ENCODE results near the gene TMEM132D.

The TMEM132D gene

DNA sequence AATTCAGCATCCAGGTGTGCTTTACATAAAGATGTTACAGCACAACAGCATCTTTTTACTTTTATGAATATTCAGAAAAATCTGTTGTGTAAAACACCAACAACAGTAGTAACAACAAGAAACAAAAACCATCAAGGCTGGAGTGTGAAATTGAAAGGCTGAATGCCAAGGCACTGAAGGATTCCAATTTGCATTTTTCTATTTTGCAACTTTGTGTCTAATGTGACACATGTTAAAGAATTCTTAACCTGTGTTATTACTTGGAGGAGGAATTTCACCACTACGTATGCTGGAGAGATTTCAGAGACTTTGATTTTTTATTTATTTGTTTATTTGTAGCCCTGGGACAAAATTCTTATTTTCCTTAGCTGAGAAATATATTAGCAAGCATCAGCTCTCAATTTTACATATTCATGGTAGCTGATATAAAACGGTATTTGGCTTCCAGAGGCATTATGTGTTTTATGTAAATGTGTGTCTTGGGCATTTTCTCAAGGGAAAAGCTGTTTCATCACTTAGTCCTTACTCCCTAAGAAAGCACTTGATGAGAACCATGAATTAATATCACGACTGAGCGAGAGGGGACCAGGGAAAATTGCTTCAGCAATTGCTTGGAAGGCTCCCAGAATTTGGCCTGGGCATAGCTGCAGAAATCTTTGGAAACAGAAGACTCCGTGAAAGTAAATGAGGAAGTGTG is 475.4 kb downstream of the TMEM132D start:
- ATAC-seq (no peak), DNase-seq (no peak)

DNA sequence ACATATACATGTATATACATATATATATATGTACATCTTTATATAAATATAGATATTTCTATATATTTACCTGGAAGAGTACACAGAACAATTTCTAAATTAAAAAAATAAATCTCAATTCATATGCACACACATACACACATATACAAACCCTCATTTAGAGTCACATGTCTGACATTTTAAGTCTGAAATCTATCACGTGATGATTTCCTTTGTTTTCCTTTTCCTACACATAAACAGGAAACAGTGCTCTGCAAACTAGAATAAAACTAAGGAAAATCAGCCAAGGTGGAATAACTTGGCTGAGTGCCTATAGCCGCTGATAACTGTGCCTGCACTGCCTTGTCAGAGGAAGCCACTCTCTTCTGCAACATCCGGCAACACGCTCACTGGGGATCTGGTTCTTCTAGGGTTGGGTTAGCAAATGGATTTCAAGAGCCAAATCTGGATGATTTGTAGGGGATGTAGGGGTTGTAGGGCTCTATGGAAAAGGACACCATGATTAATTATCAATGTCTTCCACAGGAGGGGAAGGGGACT is 480.7 kb downstream of the TMEM132D start:
- no peak for ATAC-seq
- no peak for DNase-seq

DNA sequence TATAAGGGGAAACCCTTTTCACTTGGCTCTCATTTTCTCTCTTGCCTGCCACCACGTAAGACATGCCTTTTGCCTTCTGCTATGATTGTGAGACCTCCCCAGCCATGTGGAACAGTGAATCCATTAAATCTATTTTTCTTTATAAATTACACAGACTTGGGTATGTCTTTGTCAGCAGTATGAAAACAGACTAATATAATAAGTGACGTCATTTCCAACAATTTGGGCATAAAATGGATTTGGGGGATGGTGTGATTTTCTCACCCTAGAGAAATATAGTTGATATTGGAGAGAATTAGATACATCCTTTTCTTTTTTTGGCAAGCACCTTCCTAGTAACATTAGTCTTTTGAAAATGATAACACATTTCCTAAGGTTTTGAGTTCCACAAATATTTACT is 490.5 kb downstream of the TMEM132D start:
- DNase-seq (no peak), ATAC-seq (no peak)

DNA sequence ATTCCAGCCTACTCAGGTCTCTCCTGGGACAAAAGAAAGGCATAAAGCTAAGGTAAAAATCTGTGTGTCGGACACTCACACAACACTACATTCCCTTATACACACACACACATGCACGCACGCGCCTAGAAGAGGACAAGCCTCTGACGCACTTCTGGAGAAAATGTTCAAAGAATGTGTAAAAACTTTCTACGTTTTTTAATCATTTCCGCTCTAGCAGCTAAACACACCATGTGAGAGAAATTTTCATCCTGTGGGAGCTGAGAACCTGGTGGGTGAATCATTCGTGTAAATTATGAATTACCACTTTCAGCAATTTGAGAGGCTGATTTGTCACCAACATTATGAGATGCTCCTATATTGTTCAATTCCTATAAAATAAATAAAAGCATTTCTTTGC is 494.5 kb downstream of the TMEM132D start:
- DNase-seq (no peak), ATAC-seq (no peak)

DNA sequence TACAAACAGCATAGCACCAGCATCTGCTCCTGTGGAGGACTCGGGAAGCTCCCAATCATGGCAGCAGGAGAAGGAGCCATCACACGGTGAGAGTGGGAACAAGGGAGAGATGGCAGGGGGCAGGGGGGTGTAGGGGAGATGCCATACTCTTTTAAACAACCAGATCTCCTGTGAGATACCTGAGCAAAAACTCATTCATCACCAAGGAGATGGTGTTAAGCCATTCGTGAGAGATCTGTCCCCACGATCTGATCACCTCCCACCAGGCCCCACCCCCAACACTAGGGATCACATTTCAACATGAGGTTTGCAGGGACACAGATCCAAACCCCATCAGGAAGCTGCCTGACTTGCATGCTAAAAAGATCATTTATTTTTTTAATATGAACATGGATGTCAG is 499.3 kb downstream of the TMEM132D start:
- ATAC-seq: no peak
- no peak for DNase-seq

DNA sequence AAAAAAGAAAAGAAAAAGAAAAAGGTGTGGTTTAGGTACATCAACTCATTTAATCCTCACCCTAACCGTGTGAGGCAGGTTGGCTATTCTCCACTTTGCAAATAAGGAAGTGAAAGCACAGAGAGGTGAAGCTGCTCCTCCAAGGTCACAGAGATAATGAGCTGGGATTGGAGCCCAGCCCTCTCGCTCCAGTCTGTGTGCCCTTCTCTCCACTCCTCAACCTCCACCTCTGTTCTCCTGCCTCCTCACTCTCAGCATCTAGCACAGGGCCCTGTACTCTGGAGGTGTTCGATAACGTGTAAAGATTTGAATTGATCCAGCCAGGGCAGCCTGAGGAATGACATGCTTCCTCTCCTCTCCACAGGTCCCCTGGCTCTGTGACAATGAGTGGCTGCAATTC is 502.3 kb downstream of the TMEM132D start:
- DNase-seq (no peak), ATAC-seq (no peak)

DNA sequence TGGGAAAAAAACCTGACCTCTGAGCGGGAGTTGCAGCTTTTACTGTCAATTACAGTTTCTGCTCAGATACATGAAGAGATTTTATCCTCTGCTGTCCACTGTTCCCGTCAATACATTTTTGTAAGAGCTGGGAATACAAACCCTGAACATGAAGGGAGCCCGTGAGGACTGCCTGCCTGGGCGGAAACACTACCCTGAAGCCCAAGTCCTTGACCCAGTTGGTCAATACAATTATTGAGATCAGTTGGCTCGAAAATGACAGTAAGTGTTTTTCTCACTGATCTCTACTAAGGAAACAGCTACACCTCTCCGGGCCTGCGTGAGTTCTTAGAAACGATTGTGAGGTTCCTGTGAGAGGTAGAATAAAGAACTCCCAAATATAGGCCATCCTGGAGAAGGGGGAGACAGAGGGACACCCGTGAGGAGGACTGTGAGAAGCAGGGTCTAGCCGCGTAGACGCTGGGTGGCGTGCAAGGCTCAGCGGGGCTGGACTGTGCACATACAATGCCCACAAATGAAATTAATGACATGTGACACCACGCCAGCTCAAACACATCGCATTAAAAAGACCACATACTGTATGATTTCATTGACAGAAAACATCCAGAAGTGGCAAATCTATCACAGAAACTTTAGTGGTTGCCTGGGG is 509.5 kb downstream of the TMEM132D start:
- DNase-seq: no peak
- no peak for ATAC-seq

DNA sequence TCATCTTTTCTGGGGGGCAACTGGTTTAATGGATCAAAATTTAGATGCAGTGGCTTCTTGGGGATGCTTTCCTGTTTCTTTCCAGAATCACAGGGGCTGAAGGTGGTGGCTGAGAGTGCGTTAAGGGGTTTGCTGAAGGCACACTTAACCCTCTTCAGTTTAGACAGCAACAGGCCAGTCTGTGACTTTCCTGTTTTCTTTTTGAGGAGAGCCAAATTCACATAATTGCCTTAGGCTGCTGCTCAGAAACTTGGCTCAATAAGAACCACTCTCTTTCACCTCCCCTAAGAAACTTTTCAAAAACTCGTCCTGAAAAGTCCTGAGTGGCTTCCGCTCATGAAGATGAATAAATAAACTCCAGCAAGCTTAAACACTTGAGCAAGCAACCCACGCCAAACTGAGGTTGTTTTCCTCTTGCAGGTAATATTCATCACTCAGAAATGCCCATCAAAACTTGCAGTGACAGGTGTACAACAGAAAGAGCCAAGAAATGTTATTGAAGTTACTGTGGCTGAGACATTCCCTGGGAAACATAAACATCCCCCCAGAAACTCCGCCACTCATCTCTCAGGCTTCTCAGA is 510.4 kb downstream of the TMEM132D start:
- ATAC-seq (no peak), DNase-seq (no peak)

DNA sequence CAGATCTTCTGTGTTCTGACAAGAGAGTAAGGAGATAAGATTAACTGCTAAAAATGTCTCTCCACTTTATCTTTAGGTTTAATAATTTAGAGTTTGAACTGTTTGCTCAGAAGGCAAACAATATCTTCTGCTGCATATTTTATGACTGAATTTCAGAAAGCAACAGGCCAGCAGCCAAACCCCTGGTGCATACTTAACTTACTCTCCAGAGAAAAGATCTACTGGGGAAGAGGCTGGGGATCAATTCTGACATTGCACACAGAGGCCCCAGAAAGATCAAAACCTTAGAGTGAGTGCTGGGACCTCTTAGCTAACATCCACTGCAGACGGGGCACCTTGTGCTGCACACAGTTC is 518.2 kb downstream of the TMEM132D start:
- DNase-seq (no peak), ATAC-seq (no peak)

DNA sequence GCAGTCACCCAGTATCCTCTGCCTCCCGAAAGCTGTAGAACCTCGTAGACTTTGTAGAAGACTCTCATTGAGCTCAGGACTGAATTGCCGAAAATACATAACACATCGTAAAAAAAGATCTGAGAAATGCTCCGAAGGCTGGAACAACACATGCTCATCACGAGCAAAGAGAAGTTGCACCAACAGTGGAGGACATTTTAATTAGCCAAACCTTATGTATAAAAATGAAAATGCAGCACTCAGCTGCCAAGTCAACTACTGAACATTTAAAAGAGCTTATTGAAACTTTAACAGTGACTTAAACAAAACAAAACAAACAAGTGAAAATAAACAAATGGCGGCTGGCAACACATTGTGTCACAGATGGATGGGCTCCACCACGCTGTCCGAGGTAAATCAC is 519.9 kb downstream of the TMEM132D start:
- DNase-seq (no peak), ATAC-seq (no peak)

DNA sequence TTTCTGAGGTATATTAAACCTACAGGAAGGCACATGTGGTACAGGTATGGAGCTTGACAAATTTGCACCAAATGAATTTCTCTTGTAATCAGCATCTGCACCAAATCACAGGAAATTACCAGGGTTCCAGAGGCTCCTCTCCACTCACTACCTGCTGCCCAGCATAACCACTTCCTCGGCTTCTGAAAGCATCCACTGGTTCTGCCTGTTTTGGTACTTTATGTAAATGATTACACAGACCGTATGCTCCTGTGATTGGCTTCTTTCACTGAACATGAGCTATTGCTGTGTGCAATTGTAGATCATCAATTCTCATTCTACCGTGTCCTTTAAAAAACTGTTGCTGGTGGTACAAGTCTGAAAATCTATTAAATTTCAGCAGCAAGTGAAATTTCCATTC is 522.1 kb downstream of the TMEM132D start:
- ATAC-seq (no peak), DNase-seq (no peak)

DNA sequence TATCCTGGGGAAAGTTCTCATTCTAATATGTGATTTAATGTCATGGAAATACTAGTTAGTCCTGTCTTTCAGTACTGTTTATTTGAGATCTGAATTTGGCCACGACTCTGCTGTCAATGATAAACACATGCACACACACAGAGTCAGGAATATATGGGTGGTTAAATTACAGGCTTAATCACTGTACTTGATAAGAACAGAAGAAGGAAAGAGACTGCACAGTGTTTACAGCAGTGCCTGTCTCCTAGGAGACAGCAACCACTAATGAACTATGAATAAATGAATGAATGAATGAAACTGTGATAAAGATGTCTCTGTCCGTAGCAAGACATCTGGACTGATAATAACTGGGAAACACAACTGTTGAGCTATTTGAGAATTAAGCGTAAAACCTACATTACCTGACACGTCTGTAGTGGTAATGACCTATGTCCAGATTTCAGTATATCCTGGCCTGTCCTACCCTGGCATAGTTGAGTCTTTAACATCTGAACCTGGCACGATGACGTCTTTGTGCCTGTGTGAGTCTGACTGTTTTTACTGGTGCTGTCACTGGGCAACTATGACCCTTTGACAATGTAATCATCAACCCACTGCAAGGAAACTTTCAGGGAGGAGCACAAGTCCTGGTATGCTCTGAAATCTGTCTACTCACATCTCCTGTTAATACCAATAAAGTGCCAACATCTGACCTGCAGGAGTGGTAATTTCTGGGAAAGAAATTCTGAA is 524.6 kb downstream of the TMEM132D start:
- ATAC-seq: no peak

DNA sequence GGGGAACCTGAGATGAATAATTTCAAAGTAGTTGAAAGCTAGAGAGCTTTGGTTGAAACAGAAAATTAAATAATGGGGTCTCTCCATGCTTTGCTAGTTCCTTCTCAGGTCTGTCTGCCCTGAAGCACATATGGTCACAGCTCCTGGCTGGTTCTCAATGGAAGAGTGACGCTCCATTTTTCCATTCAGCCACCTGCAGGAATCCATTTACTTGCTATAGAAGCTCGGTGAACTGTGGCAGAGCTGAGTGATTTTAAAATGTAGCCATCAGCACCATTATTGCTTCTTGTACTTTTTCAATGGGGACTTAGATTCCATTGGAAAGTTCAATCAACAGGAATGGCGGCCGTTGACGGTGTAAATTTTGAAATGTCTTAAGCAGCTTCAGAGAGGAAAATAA is 525.3 kb downstream of the TMEM132D start:
- no peak for DNase-seq
- no peak for ATAC-seq

More for the DNA sequence above, 524.6 kb downstream of the TMEM132D start:
- no peak for DNase-seq

DNA sequence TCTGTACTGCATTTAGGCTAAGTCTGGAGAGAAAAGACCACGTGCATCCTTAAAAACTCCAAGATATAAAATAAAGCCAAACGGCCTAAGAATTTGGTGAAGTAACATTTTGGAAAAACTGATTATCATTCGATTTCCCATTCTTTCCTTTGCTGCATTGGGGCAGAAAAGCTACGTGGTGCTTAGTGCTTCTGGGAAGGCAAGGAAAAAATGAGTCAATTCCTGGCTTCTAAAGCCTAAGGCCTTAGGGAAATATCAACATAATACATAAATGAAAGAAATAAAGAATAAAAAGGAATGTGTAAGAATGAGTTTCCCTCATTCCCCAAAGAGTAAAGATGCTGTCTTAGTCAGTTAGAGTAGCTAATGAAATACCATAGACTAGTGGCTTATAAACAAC is 530.1 kb downstream of the TMEM132D start:
- DNase-seq (no peak), ATAC-seq (no peak)

DNA sequence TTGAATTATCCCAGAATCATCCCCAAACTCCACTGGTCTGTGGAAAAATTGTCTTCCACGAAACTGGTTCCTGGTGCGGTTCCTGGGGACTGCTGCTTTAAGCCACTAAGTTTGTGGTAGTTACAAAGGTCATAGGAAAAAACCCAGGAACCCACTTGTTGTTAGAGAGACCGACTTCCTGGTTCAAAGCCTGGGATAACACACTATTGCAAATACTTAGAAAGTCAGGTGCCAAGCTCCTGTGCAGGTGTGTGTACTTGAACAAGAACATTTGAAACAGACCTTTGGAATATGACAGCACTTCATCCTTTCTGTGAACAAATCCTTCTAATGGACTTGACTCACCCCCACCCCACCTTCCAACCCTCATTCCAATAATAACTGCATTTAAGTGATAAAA is 530.9 kb downstream of the TMEM132D start:
- ATAC-seq: no peak
- no peak for DNase-seq

DNA sequence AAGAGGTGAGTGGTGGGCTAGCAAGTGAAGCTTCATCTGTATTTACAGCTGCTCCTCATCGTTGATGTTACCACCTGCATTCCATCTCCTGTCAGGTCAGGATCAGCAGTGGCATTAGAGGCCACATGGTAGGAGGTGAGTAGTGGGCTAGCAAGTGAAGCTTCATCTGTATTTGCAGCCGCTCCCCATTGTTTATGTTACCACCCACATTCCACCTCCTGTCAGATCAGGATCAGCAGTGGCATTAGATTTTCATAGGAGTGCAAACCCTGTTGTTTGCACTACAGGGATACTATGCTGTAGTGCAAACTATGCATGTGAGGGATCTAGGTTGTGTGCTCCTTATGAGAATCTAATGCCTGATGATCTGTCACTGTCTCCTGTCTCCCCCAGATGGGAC is 531.5 kb downstream of the TMEM132D start:
- no peak for ATAC-seq
- no peak for DNase-seq

DNA sequence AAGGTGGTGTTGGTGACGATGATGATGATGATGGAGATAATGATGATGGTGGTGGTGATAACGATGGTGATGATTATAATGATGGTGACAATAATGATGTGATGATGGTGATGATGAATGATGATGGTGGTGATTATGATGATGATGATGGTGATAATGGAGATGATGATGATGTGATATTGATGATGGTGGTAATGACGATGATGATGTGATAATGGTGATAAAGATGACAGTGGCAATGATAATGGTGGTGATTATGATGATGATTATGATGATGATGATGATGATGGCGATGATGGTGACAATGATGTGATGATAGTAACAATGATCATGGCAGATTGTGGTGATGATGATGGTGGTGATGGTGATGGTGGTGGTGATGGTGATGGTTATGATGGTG is 532.6 kb downstream of the TMEM132D start:
- no peak for ATAC-seq

DNA sequence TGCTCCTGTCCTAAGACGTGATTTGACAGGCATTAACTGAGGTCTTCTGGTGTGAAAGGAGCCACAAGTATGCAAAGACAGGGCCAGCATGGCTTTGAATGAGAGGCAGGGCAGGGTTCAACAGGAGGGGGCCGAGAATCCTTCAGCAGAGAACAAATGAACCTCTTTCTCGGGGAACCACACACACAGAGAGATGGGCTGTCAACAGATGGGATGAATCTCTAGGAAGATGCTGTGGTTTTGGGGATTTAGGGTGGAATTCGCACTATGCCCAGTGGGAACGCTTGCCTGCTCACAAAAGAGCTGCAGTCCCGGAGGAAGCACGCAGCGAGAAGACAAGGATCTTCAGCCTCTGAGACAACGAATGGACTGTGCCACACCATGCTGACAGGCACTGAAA is 537.2 kb downstream of the TMEM132D start:
- no peak for ATAC-seq
- DNase-seq: no peak

More for the DNA sequence above, 532.6 kb downstream of the TMEM132D start:
- no peak for DNase-seq

DNA sequence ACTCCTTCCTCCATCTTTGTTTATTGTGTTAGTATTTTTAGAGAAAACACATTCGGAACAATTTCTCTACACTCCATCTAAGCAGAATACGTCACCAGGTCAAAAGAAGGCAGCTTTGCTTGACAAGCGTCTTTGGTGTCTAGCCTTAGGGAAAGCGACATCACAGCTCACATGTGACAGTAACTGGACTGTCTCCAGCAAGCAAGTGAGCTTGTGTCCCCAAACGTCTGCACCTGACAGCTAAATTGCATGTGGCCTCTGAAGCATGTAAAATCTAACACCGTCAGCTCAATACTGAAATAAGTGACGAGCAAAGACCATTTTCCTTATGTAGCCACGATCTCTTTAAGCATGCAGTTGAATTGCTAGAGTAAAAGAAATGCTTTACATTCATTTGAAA is 540.8 kb downstream of the TMEM132D start:
- no peak for ATAC-seq

DNA sequence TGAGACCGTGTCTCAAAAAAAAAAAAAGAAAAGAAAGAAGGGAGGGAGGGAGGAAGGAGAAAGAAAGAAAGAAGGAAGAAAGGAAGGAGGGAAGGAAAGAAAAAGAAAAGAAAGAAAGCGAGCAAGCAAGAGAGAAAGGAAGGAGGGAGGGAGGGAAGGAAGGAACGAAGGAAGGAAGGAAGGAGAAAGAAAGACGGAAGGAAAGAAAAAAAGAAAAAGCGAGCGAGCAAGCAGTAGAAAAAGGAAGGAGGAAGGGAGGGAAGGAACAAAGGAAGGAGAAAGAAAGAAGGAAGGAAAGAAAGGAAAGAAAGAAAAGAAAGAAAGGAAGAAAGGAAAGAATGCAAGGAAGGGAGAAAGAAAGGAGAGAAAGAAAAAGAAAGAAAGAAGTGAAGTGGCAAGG is 546.6 kb downstream of the TMEM132D start:
- ATAC-seq (no peak), DNase-seq (no peak)

More for the DNA sequence above, 540.8 kb downstream of the TMEM132D start:
- no peak for DNase-seq

DNA sequence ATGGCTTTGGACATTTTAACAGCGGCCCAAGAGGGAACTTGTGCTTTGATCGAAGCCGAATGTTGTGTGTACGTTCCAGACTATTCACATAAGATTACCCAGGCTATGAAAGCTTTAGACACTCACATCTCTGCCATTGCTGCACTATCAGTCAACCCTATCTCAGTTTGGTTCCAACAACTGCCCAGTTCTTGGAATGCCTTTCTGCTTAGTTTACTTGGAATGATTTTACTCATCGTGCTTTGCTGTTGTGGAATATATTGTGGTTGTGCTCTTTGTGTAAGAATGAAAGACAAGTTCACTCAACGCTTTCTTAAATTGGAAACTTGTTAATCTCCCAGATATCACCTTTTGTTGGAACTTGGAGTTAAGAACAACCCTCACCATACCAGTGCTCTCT is 552.3 kb downstream of the TMEM132D start:
- no peak for DNase-seq

DNA sequence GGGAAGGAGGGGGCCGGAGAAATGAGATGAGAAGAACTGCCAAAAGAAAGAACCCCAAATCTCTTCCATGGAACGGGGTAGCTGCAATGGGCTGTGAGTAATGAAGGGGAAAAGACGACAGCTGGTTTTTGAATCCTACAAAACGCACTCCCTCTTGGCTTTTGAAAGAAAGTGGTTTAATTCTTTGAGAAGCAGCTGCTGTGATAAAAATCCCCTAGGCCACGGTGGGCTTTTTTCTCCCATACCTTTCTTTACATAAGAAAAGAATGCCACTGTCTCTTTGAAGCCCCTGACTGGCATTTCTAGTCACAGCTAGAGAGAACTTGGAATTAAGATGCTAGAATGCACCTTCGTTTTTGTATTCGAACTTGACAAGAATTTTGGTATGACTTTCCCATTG is 564.5 kb downstream of the TMEM132D start:
- ATAC-seq (no peak), DNase-seq (no peak)

More for the DNA sequence above, 552.3 kb downstream of the TMEM132D start:
- no peak for ATAC-seq

DNA sequence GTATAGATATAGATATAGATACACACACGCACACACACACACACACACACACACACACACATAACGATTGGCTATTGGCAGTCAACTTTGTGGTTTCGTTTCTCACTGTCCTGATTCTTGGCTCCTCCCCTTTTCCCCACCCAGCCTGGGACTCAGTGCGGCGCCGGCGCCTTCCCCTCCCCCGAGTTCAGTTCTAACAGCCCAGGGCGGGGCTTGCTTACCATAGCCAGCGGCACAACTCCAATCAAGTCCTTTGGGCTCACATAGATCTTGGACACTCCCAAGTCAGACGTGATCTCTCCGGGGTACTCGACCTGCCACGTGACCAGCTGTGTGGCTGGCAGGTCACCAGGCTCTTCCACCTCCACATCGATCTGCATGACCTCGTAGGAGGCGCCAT is 566.4 kb downstream of the TMEM132D start:
- DNase-seq (no peak), ATAC-seq (no peak)
